HG02571 (cell line): ENCODE measurements around the gene ALOX5.
A peak's percentile ranks its signal among the peaks of the same experiment; 100 is the strongest.
"Not testable (repeated sequence)": the region's sequence is repeated elsewhere in the genome, so short reads cannot be mapped to it uniquely, and the experiment has no call there.

Source experiments
- ATAC-seq: cut with Tn5 transposase; IDR thresholded peaks from one replicate; pipeline ENCODE4 v1.9.1; 2021; ENCODE audit warnings: mild to moderate bottlenecking, moderate library complexity; ENCODE audit not compliant: unreplicated experiment

ALOX5 gene

DNA sequence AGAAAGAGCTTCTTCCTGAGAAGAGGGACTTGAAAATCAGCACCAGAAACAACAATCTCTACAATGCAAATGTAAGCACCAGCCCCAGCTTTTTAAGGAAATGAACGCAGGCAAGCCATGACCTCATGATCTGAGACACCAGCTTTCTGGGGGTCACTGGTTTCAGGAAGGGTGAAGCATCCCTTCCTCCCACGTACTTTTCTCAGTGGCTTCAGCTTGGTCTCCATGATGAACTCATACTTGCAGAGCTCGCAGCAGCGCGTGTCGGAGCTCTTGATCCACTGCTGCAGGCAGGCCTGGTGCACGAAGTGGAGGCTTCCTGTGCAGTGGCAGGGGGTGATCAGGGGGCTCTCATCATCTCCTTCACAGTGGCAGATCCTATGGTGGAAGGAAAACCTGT lies 87.0 kb downstream of the ALOX5 start:
- ATAC-seq: peak; percentile 57

DNA sequence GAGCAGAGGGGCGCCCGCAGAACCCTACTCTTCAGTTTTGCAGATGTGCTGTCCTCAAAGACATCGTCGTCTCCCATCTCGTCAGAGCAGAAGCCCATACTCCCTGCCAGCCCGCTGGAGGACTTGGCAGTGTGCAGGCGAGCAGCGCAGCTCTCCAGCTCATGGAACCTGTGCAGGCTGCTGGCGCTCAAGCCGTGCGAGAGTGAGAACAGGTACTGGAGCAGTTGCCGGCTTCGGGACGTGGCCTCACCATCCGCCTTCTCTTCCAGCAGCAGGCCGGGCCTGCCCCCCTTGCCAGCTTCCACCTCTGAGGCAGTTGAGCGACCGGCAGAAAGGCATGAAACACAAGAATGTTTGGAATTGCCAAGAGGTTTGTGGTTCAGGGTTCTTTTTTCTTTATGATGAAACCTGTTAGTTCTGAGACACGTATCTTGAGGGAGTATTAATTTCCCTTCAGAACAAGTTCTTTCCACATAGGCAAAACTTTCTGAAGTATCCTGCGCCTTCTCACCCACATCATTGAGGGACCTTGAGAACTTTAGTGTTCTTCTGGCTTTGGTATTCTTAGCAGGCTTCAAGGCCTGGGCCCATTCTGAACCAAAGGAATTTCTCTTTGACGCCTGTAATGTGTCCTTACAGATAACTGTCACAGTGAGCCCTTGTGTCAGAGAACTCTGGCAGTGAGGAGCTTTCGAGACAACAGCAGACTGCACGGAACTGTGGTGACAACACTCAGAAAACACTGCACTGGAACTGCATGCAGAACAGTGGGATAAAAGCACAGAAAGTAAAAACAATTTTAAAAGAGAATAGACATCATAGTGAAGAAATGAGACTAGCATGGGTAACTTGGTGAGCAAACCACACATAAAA lies 89.5 kb downstream of the ALOX5 start:
- ATAC-seq: no peak

DNA sequence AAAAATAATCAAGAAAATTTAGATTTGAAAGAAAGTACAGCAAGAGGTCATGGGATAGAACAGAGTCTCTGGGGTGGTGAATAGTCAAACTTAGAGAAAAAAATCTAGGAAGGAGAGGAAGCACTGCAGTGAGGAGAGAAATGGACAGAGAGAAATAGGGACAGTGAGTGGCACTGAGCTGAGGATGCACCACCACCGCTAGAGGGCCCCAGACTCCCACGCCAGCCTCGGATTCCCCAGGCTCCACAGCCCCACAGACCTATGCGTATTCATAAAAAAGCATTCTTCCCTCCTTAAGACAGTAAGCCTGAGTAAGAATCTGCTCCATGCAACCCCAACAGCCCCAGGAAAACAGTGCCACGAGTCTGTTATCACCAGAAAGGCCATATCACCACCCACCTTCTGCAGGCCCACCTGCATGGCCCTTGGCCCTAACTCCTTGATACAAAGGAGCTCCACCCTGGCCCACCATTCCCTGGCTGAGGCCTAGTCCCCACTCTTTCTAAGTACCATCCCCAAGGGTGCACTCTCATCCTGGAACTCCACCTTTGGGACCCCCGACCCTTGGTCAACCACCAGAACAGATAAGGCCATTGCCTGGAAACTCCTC lies 91.0 kb downstream of the ALOX5 start:
- ATAC-seq: peak; percentile 41

DNA sequence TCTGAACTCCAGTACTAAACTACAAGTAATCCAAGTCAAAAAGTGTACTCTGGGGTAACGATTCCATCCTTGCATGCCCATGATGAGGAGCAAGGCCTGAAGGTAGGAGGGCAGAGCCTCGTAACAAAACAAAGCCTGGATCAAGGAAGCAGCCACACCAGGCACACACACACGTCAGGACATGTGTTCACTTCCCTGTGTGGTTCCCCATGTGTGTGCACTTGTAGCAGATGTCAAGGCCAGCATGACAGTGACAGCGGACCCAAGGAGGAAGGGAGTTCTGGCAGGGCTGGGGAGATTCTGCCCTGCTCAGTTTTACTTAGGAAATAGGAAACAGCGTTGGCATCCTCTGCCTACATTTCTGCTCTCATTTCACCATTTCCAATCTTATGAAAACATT lies 92.8 kb downstream of the ALOX5 start:
- no peak for ATAC-seq

DNA sequence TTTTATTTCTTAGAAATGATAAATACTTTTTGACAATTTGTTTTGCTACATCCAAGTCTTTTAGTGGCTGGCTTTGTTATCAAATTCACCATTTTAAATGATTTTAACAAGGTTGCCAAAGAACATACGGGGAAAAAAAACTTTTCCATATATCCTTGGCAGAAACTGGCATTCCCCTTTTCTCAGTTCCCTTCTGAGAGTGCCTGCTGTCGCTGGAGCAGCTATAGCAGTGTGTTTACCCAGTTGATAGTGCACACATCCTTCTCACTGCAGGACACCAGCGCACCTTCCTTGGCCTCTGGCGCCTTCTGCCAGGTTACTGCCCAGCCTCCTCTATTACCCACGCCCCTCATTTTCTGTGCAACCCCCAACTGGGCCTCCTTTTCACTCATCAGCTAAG lies 94.1 kb downstream of the ALOX5 start:
- no peak for ATAC-seq

DNA sequence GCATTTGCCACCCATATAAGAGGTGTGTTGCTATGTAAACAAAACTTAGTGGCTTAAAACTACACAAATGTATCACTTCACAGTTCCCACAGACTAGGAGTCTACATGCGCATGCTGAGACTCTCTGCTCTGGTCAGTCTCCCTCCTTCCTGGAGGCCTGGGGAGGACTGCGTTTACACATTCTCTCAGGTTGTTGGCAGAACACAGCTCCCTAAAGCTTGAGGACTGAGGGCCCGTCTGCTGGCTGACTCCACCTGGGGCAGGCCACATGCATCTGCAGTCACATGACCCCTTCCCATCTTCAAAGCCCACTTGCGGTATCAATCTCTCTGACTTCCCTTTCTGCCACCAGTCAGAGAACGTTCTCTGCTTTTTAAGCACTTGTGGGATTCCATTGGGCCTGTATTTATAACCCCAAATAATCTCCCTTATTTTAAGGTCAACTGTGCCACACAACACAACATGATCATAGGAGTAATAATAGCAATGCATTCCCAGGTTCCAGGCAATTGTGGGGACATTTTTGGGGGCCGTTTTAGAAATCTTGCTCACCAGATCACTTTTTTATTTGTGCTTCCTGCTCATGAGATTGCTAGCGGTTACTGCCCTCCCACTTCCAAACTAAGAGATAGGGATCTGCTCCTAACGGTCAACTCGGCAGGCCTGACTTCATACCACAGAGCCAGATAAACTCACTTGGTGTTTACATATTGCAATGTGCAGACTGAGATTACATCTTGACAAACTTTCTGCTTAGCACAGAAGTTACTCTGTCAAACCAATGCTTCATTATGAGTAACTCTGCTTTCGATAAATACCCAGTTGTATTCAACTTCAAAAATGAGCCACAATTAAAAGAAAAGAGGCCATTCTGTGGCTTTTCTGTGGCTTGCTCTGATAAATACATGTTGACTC lies 96.3 kb downstream of the ALOX5 start:
- no peak for ATAC-seq

DNA sequence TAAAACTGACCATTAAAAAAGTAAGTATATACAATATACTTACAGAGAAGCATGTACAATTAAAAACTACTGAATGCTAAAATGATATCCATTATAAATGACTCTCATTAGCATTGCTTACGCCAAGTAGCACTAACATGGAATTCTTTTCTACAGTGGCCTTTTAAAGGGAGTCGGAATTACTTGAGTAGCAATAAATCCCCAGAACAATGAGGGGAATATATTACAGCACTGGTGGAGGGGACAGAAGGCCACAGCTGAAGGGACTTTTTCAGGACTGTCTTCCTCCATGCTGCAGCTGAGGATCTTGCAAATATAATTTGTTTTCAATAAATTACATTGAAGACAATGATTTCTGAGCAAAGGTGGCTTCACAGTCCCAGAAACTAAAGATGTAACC lies 97.0 kb downstream of the ALOX5 start:
- ATAC-seq: no peak

DNA sequence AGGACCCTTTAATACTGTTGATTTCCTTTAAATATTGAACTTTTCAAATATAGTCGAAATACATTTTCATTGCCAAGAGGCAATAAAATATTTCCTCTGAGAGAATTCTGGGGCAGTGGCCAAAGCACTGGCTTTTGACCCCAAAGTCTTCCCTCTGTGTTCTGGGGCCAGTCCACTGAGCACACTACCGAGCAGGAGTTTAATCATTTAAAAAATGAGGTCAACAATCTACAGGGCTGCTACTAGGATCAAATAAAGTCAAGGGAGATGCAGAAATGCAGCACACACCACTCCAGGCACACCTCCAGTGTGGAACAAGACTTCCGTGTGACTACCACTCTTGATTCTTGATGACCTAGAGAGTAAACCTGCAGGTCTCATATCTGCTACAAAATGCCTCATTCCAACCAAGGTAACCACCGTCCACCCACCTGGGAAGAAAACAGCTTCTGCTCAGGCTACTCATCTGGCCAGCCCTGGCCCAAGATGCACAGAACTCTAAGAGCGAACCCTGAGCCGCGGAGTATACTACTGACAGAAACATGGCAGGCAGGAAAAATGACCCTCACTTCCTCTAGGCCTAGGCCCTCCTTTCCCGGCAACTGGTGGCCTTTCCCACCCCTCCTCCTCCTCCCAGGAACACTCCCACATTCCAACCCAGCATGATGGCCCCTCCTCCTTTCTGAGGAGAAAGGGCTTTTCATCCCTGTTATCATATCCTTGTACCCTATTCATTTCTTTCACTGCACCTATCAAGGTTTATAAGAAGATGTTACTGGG lies 97.7 kb downstream of the ALOX5 start:
- no peak for ATAC-seq

DNA sequence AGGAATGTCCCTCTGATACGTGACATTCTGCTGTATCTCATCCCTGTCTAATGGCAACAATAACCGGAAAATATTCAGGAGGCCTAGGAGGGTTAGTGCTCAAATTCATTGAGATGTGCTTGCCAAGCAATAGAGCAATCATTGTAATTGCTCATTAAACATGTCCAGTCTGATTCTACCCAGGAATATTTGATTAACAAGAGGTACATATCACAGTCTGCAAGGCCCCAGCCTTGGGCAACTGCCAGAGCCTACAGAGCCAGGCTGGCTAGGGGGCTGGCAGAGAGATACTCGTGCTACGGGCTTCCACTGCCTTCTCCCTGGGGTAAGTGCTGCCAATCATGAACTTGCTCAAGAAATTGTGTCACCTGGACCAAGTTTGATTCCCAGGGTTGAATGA lies 99.1 kb downstream of the ALOX5 start:
- ATAC-seq: no peak

DNA sequence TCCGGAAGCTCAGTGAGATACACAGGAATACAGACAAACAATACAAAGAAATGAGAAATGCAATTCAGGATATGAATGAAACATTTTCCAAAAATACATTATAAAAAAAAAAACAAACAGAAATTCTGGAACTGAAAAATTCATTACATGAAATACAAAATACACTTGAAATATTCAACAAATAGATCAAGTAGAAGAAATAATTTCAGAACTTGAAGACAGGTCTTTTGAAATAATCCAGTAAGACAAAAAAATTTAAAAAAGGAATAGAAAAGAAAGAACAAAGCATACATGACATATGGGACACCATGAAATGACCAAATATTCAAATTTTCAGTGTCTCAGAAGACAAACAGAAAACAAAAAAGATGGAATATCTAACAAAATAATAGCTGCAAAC lies 102.5 kb downstream of the ALOX5 start:
- no peak for ATAC-seq

DNA sequence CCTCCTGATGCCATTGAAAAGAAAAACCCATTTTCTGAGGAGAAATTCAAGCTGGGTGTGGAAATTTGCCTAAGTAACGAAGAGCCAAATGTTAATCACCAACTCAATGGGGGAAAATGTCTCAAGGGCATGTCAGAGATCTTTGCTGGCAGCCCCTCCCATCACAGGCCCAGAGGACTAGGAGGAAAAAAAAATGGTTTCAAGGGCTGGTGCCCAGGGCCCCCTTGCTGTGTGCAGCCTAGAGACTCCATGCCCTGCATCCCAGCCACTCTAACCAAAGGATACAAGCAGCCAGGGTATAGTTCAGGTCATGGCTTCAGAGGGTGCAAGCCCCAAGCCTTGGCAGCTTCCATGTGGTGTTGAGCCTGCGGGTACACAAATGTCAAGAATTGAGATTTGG lies 106.3 kb downstream of the ALOX5 start:
- ATAC-seq: no peak

DNA sequence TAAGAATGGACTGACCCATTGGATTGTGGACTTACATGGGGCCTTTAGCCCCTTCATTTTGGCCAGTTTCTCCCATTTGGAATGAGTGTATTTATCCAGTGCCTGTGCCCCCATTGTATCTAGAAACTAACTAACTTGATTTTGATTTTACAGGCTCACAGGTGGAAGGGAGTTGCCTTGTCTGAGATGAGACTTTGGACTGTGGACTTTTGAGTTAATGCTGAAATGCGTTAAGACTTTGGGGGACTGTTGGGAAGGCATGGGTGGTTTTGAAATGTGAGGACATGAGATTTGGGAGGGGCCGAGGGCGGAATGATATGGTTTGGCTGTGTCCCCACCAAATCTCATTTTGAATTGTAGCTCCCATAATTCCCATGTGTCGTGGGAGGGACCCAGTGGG lies 107.1 kb downstream of the ALOX5 start:
- ATAC-seq: not testable (repeated sequence)

DNA sequence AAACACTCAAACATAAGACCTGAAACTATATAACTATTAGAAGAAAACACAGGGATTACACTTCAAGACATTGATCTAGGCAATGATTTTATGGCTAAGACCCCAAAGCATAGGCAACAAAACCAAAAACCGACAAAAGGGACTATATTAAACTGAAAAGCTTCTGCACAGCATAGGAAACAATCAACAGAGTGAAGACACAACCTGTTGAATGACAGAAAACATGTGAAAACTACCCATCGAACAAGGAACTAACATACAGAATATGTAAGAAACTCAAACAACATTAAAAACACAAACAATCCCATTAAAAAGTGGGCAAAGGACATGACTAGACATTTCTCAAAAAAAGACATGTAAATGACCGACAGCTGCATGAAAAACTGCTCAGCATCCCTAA lies 109.0 kb downstream of the ALOX5 start:
- ATAC-seq: no peak

DNA sequence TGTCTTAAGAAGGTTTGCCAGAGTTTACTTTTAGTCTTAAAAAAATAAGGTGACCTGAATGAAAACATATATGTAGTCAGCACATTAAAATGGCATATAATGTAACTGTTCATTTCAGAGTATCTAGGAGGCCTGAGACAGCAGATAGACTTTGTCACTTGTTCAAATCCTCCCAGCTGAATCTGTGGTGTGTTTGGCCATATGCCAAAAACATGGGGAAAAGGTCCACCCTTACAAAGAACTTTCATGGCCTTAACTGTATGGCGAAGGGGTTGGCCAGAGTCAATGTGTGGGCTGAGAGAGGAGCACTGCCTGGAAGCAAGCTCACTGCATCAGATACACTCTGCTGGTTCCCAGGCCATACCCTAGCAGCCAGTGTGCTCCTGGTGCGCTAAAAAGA lies 113.7 kb downstream of the ALOX5 start:
- no peak for ATAC-seq

DNA sequence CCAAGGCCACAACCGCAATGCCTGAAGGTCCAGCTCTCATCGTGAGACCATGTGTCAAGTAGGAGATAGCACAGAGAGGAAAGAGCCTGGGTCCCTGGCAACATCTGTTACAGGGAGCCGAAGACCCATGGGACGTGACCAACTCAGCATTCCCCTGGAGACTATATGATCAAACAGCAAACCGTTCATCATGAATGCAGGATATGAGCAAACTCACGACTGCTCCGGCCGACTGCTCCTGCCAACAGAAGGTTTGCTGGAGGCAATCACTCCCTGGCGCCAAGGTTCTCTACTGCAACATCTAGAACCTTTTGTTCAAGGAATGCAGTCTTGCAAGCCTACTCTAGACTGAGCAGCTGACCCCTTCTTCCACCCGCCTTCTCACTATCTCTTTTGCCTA lies 114.3 kb downstream of the ALOX5 start:
- no peak for ATAC-seq

DNA sequence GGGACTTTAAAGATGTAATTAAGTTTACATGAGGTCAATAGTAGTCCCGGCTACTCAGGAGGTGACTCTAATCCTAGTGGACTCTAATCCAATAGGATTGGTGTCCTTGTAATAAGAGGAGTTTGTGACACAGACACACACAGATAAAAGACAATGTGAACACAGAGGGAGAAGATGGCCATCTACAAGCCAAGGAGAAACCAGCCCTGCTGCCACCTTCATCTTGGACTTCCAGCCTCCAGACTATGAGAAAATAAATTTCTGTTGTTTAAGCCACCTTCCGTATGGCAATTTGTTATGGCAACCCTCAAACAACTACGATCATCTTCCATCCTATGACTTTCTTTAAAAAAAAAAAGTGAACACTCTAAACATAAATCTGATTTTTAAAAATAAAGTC lies 116.3 kb downstream of the ALOX5 start:
- ATAC-seq: no peak

DNA sequence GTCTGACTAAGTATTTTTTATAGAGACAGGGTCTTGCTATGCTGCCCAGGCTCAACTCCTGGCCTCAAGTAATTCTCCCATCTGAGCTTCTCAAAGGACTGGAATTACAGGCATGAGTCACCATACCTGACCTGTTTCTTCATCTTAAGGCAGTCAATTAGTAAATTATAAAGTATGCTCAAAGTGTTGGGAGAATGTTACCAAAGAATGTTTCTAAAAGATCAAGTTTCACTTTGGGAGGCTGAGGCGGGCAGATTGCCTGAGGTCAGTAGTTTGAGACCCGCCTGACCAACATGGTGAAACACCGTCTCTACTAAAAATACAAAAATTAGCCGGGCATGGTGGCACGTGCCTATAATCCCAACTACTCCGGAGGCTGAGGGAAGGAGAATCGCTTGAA lies 117.0 kb downstream of the ALOX5 start:
- ATAC-seq: no peak
